Choroid plexus epithelial cell (primary cell): Measurements from ENCODE around the gene ZBTB7C.

ENCODE experiments used
- DNase-seq: peaks from one replicate; pipeline ENCODE4 v3.0.0-alpha.2; 2010; ENCODE audit warnings: low read depth
- H3K4me3 ChIP-seq: 2 replicates; pipeline ENCODE4 v1.5.1; 2011; ENCODE audit warnings: low read depth, mild to moderate bottlenecking, control low read depth, low read length, moderate library complexity
- TF ChIP-seq, protein P1 (sequence below): conservative IDR thresholded peaks from 2 replicates; pipeline ENCODE4 v1.5.1; 2011; ENCODE audit warnings: low read depth, mild to moderate bottlenecking, control low read depth, inconsistent platforms, low read length, moderate library complexity

ZBTB7C gene

GRCh38 chr18:48303883-48304282 lies 105.3 kb downstream of the ZBTB7C start:
- TF ChIP-seq, protein P1, sequence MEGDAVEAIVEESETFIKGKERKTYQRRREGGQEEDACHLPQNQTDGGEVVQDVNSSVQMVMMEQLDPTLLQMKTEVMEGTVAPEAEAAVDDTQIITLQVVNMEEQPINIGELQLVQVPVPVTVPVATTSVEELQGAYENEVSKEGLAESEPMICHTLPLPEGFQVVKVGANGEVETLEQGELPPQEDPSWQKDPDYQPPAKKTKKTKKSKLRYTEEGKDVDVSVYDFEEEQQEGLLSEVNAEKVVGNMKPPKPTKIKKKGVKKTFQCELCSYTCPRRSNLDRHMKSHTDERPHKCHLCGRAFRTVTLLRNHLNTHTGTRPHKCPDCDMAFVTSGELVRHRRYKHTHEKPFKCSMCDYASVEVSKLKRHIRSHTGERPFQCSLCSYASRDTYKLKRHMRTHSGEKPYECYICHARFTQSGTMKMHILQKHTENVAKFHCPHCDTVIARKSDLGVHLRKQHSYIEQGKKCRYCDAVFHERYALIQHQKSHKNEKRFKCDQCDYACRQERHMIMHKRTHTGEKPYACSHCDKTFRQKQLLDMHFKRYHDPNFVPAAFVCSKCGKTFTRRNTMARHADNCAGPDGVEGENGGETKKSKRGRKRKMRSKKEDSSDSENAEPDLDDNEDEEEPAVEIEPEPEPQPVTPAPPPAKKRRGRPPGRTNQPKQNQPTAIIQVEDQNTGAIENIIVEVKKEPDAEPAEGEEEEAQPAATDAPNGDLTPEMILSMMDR = no peak
- H3K4me3 ChIP-seq = no peak overlapping the region
- no peak for DNase-seq

- no peak for DNase-seq
- no peak overlapping the region for H3K4me3 ChIP-seq
- TF ChIP-seq, protein P1 = no peak
Measured at GRCh38 chr18:48302736-48303135, 106.4 kb downstream of the ZBTB7C start.

- no peak overlapping the region for H3K4me3 ChIP-seq
Measured at GRCh38 chr18:48300463-48300961, 108.7 kb downstream of the ZBTB7C start.

DNA sequence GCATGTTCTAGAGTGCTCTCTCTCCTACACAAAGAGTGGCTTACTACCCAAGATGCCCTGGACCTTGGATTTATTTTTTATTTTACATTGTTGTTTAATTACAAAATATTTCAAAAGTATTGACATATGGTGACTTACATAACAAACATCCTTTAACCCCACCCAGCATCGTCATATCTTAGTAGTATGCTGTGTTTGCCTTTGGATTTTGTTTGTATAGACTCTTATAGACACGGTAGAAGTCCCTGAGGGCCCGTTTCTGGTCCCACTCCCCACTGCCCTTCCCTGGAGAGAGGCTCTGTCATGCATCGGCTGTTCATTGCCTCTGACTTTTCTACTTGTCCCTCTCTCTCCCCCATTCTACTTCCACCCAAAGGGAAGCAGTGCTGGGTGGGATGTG lies 112.0 kb downstream of the ZBTB7C start:
- TF ChIP-seq, protein P1 = no peak
- no peak for DNase-seq
- H3K4me3 ChIP-seq = no peak overlapping the region

More at GRCh38 chr18:48300463-48300961, 108.7 kb downstream of the ZBTB7C start:
- DNase-seq = no peak
- TF ChIP-seq, protein P1 = no peak

GRCh38 chr18:48296581-48296980 lies 112.6 kb downstream of the ZBTB7C start:
- TF ChIP-seq, protein P1 = no peak
- no peak for DNase-seq

GRCh38 chr18:48295586-48296311 lies 113.4 kb downstream of the ZBTB7C start:
- no peak overlapping the region for H3K4me3 ChIP-seq
- DNase-seq = peak; percentile 31
- TF ChIP-seq, protein P1 = peak; percentile 71

More at GRCh38 chr18:48296581-48296980, 112.6 kb downstream of the ZBTB7C start:
- H3K4me3 ChIP-seq = no peak overlapping the region
